ENCODE measurements around the gene ENPP7. TPM values are rescaled to one million over a fixed set of nuclear protein-coding genes. Genes with fewer than 3 reads are reported as not detected.

Gene ENPP7
- total RNA-seq, 6 experiments from 2014 or later = not detected

- H3K4me3 Mint-ChIP-seq = no peak overlapping the region
These were observed 16.3 kb upstream of the ENPP7 start for GRCh38 chr17:79714176-79715097.

GRCh38 chr17:79715098-79715942 lies 15.4 kb upstream of the ENPP7 start:
- H3K27ac Mint-ChIP-seq = no peak overlapping the region
- H3K4me1 Mint-ChIP-seq (ENCODE audit: low read depth) = 0 out of 2 replicates have a peak, but pooled peaks cover 6% of the 10 kb centered on the region
- no peak for DNase-seq
- H3K4me3 Mint-ChIP-seq = no peak overlapping the region
- H3K27me3 Mint-ChIP-seq (ENCODE audit: insufficient read depth) = peaks cover 30% of the 10 kb centered on the region
- H3K36me3 Mint-ChIP-seq (ENCODE audit: low read depth) = no peaks in the 10 kb centered on the region
- TF ChIP-seq CTCF (IDR thresholded peaks at IDR 0.05) = no peak
- H3K9me3 Mint-ChIP-seq = no peaks in the 10 kb centered on the region; the same call in 1 of the 2 replicates

More at GRCh38 chr17:79714176-79715097, 16.3 kb upstream of the ENPP7 start:
- no peaks in the 10 kb centered on the region for H3K36me3 Mint-ChIP-seq (ENCODE audit: low read depth)
- H3K27me3 Mint-ChIP-seq (ENCODE audit: insufficient read depth) = peaks cover 22% of the 10 kb centered on the region
- H3K9me3 Mint-ChIP-seq = no peaks in the 10 kb centered on the region; the same call in 1 of the 2 replicates
- H3K4me1 Mint-ChIP-seq (ENCODE audit: low read depth) = 0 out of 2 replicates have a peak, but pooled peaks cover 6% of the 10 kb centered on the region
- no peak for DNase-seq
- H3K27ac Mint-ChIP-seq = no peak overlapping the region
- TF ChIP-seq CTCF (IDR thresholded peaks at IDR 0.05) = no peak

GRCh38 chr17:79715943-79716797 lies 14.6 kb upstream of the ENPP7 start:
- no peak for TF ChIP-seq CTCF (IDR thresholded peaks at IDR 0.05)
- DNase-seq = no peak
- no peak overlapping the region for H3K27ac Mint-ChIP-seq
- H3K4me3 Mint-ChIP-seq = no peak overlapping the region
- H3K36me3 Mint-ChIP-seq (ENCODE audit: low read depth) = no peaks in the 10 kb centered on the region
- H3K4me1 Mint-ChIP-seq (ENCODE audit: low read depth) = 0 out of 2 replicates have a peak, but pooled peaks cover 6% of the 10 kb centered on the region
- H3K27me3 Mint-ChIP-seq (ENCODE audit: insufficient read depth) = peaks cover 29% of the 10 kb centered on the region
- no peaks in the 10 kb centered on the region; the same call in 1 of the 2 replicates for H3K9me3 Mint-ChIP-seq

- H3K27me3 Mint-ChIP-seq (ENCODE audit: insufficient read depth) = peaks cover 24% of the 10 kb centered on the region
- no peaks in the 10 kb centered on the region for H3K4me1 Mint-ChIP-seq (ENCODE audit: low read depth)
- no peaks in the 10 kb centered on the region; the same call in 1 of the 2 replicates for H3K9me3 Mint-ChIP-seq
- DNase-seq = no peak
- no peak overlapping the region for H3K4me3 Mint-ChIP-seq
- TF ChIP-seq CTCF (IDR thresholded peaks at IDR 0.05) = no peak
- no peaks in the 10 kb centered on the region for H3K36me3 Mint-ChIP-seq (ENCODE audit: low read depth)
- H3K27ac Mint-ChIP-seq = no peak overlapping the region
These were observed 9.9 kb upstream of the ENPP7 start for GRCh38 chr17:79720705-79721292.

All from HFFc6 (cell line).